ENCODE measurements around the gene MICAL3. TPM values are rescaled to one million over a fixed set of nuclear protein-coding genes. Genes with fewer than 3 reads are reported as not detected.
A peak's percentile ranks its signal among the peaks of the same experiment; 100 is the strongest.

The MICAL3 gene
- total and polyA plus RNA-seq, 2 donors from 2014 or later: 5.0 to 99.4 TPM

- intact Hi-C loops (cut with DNase I): no loop called here
- H3K4me3 ChIP-seq (ENCODE audit: low read length in 3 of 3): no peak overlapping the region
- peaks cover 3 to 20% (median 19%) of the 10 kb centered on the region in 3 donors for H3K4me1 ChIP-seq (ENCODE audit: control insufficient read depth in 2 of 3, insufficient read depth in 2 of 3, low read depth in 1 of 3, low read length in 3 of 3)
- no peak overlapping the region for H3K9ac ChIP-seq (ENCODE audit: low read length in 3 of 3)
- no peaks in the 10 kb centered on the region for H3K9me3 ChIP-seq (ENCODE audit: control insufficient read depth in 2 of 3, insufficient read depth in 1 of 3, low read length in 3 of 3)
- DNase-seq (peak; percentile 65 to 92 (median 77)), FAIRE-seq (no peak)
- TF ChIP-seq CTCF (IDR thresholded peaks at IDR 0.05; ENCODE audit: borderline replicate concordance, extremely low read depth, insufficient read depth): peak; percentile 54
- H3K36me3 ChIP-seq (ENCODE audit: control insufficient read depth in 2 of 3, insufficient read depth in 3 of 3, low read length in 3 of 3): peaks cover 0 to 6% (median 5%) of the 10 kb centered on the region in 3 donors
- H3K27me3 ChIP-seq (ENCODE audit: control insufficient read depth, insufficient read depth, low read length): no peaks in the 10 kb centered on the region
- peak overlapping the region; percentile 73 to 81 for H3K27ac ChIP-seq (ENCODE audit: low read depth in 2 of 2, low read length in 2 of 2)
Observed at GRCh38 chr22:17910561-17911311, 113.6 kb downstream of the MICAL3 start.

- Histone ChIP-seq H3K9ac (ENCODE audit: low read length in 3 of 3) (no peak overlapping the region), H3K4me3 (ENCODE audit: low read length in 3 of 3) (no peak overlapping the region)
- DNase-seq: no peak
Observed at GRCh38 chr22:17907748-17908051, 116.7 kb downstream of the MICAL3 start.

GRCh38 chr22:17906978-17907747 lies 117.2 kb downstream of the MICAL3 start:
- no peaks in the 10 kb centered on the region for H3K9me3 ChIP-seq (ENCODE audit: control insufficient read depth in 2 of 3, insufficient read depth in 1 of 3, low read length in 3 of 3)
- no peaks in the 10 kb centered on the region for H3K27me3 ChIP-seq (ENCODE audit: control insufficient read depth, insufficient read depth, low read length)
- H3K9ac ChIP-seq (ENCODE audit: low read length in 3 of 3): no peak overlapping the region
- peaks cover 0 to 17% (median 17%) of the 10 kb centered on the region in 3 donors for H3K36me3 ChIP-seq (ENCODE audit: control insufficient read depth in 2 of 3, insufficient read depth in 3 of 3, low read length in 3 of 3)
- TF ChIP-seq CTCF (IDR thresholded peaks at IDR 0.05; ENCODE audit: borderline replicate concordance, extremely low read depth, insufficient read depth): no peak
- H3K4me3 ChIP-seq (ENCODE audit: low read length in 3 of 3): no peak overlapping the region
- no peak overlapping the region for H3K27ac ChIP-seq (ENCODE audit: low read depth in 2 of 2, low read length in 2 of 2)
- H3K4me1 ChIP-seq (ENCODE audit: control insufficient read depth in 2 of 3, insufficient read depth in 2 of 3, low read depth in 1 of 3, low read length in 3 of 3): peaks cover 3 to 24% (median 20%) of the 10 kb centered on the region in 3 donors
- FAIRE-seq (no peak), DNase-seq (no peak)
- intact Hi-C loops (cut with DNase I): loop anchor here (10.0 kb wide), 1 partner anchor 168 kb away; the partner anchor contains the start of gene PEX26

More at GRCh38 chr22:17907748-17908051, 116.7 kb downstream of the MICAL3 start:
- Histone ChIP-seq H3K9me3 (ENCODE audit: control insufficient read depth in 2 of 3, insufficient read depth in 1 of 3, low read length in 3 of 3) (no peaks in the 10 kb centered on the region), H3K4me1 (ENCODE audit: control insufficient read depth in 2 of 3, insufficient read depth in 2 of 3, low read depth in 1 of 3, low read length in 3 of 3) (peaks cover 3 to 24% (median 20%) of the 10 kb centered on the region in 3 donors), H3K36me3 (ENCODE audit: control insufficient read depth in 2 of 3, insufficient read depth in 3 of 3, low read length in 3 of 3) (peaks cover 0 to 17% (median 17%) of the 10 kb centered on the region in 3 donors), H3K27ac (ENCODE audit: low read depth in 2 of 2, low read length in 2 of 2) (no peak overlapping the region), H3K27me3 (ENCODE audit: control insufficient read depth, insufficient read depth, low read length) (no peaks in the 10 kb centered on the region)
- TF ChIP-seq CTCF (IDR thresholded peaks at IDR 0.05; ENCODE audit: borderline replicate concordance, extremely low read depth, insufficient read depth): no peak
- no peak for FAIRE-seq
- intact Hi-C loops (cut with DNase I): loop anchor here (10.0 kb wide), 1 partner anchor 167 kb away; the partner anchor contains the start of gene PEX26
